ENCODE data around the gene TSR2.
"Not testable (repeated sequence)": the region's sequence is repeated elsewhere in the genome, so short reads cannot be mapped to it uniquely, and the experiment has no call there.

TSR2 gene

DNA sequence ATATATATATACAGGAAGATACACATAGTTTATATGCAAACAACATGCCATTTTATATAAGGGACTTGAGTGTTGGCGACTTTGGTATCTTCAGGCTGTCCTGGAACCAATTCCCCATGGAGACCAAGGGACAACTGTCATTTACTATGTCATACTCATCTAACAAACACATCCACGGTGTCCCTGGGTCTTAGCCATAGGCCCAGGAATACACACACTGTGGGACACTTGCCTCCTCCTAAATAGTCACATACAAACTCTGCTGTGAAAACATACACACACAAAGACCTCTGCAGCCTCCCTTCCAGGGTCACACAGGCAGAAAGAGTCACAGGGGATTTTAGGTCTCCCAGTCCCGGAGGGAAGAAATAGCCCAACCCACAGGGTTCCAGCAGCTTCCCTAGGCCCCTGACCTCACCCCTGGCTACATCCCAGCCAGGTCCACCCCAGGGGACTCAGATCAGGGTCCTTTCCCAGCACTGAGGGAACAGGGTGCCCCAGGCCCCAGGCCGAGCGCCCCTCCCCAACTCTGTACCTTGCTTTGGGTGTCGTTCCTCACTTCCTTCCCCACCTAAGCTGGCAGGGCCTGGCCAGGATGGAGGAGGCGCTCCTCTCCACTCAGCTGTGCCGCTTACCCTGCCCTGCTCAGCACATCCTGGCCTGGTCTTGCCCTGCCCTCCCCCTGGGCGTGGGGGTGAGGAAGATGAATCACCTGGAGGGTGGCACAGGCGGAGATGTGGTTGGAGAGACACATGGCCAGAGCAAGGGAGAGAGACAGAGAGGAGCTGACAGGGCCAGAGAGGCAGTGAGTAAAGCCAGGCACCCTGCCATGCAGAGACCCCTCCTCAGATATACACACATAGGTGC, 34.0 kb downstream of the TSR2 start:
- no peak for DNase-seq

DNA sequence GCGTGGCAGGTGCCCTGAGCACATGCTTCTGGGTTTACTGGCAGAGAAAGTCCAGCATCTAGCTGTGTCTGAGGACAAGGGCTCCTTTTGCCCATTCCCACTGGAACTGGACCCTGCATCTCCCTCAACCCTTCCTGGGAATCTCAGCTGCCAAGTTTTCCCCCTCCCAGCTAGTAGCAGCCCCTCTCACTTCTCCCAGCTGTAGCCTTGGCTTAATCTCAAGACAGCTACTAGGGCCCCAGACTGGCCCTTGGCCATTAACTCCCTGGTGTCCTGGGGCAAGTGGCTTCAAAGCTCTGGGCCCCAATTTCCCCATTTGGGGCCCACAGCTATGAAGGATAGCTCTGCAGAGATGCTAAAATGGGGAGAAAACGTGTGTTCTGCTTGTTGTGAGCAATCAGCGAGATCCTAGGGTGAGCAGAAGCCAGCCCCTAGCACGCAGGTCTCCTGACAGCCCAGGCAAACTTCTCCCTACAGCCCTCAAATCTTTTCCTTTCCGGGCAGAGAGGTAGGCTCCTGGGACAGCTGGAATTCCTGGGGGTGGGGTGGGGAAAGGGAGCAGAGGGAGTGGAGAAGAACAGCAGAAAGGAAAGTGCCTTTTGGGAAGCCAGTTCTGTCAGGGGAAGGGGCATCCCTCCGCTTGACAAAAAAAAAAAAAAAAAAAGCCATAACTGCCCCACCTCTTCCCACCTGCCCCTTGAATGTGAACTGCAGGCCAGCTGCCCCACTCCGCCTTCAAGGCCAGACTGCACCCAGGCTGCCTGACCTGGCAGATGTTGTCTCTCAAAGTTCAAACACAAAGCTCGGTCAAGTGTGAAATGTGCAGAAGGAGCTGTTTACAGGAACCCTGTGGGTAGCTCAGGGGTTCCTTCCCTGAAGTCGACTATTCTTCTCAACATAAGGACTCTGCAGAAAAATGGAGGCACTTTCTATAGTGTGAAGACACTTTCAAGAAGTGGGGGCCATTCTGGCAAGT, 39.2 kb downstream of the TSR2 start:
- DNase-seq: no peak

GRCh38 chrX:54482839-54483593, 42.8 kb downstream of the TSR2 start:
- peak; percentile 66 for DNase-seq

DNA sequence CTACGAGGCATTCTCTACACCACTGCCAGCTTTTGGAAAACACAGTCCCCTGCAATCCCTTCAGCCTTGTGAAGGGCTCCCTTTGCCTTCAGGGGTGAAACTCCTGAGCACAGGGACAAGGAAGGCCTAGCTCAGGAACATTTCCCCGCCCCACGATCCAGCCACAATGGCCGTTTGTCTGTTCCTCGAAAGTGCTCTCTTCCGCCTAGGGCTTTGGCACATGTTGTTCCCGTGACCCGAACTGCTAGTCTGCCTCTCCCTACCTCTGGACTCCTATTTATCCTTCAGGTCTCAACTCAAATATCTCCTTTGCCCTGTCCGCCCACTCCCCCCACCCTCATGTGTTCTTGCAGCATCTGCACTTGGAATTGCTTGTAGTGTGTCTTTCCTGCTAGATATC, 43.7 kb downstream of the TSR2 start:
- DNase-seq: no peak

DNA sequence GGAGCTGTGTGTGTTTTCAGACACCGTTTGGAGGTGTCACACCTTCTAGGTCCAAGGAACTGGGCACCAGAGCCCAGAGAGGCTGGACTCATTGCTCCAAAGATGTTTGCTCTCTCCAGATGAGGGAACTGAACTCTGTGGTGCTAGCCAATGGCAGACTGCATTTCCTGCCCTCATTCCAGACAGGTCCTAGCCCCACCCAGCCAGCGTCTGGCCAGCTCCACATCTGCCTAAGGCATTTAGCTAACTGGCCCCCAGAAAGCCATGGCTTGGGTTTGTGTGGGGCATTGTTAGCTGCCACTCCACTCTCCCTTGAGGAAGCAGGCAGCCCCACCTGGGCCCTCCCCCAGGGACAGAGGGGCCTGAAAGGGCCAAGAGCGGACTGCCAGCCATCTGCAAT, 44.5 kb downstream of the TSR2 start:
- DNase-seq: peak; percentile 54

GRCh38 chrX:54489819-54490218, 49.6 kb downstream of the TSR2 start:
- DNase-seq: not testable (repeated sequence)

DNA sequence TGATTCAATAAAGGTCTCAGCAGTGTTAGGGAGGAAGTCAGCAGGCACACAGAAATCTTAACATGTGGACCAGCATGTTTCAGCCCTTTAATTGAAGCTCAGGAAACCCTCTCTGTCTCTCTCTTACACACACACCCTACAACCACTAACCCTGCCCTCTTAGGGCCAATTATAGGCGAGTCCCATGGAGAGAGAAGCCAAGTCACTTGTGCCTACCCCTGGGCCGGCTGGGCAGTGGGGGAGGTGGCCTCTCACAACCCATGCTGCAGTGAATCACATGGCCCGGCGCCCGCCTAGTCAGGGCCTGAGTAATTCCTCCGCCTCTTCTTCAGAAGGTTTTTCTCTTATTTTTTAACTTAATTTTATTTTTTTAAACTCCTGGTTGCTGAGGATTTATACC, 52.1 kb downstream of the TSR2 start:
- no peak for DNase-seq

DNA sequence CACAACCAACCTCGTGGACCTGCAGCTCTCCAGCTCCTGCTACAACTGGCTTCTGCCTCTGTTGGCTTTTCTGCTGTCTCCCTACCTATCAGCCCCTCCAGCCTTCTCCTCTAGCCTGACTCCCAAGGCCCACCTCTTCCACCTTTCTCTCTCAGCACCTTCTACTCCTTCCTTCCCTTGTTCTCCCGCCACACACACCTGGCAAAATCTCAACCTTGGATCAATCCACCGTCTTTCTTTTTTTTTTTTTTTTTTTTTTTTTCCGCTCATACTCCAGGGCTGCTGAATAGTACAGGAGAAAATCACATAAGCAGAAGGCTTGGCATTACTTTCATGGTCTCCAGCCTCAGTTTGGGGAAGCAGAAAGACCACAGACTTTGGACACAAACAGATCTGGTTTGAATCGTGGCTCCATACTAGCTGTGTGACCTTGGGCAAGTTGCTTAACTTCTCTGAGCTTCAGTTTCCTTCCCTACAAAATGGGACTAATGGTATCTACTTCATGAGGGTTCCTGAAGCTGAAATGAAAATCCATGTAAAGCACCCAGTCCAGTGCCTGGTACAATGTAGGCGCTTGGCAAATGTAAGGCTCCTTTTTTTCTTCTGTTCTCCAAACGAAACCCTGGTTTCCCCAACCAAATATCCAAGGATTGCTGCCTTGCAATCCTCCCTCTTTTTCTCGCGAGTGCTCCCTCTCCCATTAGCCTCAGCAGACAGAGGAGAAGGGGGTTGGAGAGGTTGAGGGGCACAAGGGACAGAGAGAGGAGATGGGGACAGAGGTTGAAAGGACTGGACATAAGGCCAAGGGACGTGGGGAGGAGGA, 54.2 kb downstream of the TSR2 start:
- no peak for DNase-seq
